Fibroblast of lung (primary cell): Measurements from ENCODE around the gene CCDC61. TPM values are rescaled to one million over a fixed set of nuclear protein-coding genes. Genes with fewer than 3 reads are reported as not detected.

Experiments used
- DNase-seq, 2 donors: peaks; one replicate each; pipeline versions ENCODE4 v3.0.0 to v3.0.0-alpha.2; 2010; ENCODE audit warnings: low read depth in 2 of 2
- H2AFZ ChIP-seq: 2 replicates; pipeline ENCODE4 v1.5.1; 2012; ENCODE audit warnings: low read length, control low read depth, inconsistent platforms
- H3K27ac ChIP-seq: 2 replicates; pipeline ENCODE4 v1.5.1; 2011; ENCODE audit warnings: low read length, control low read depth; ENCODE audit not compliant: insufficient read depth
- H3K27me3 ChIP-seq: 2 replicates; pipeline ENCODE4 v1.5.1; 2011; ENCODE audit warnings: mild to moderate bottlenecking, low read length; ENCODE audit not compliant: control insufficient read depth, insufficient read depth
- H3K36me3 ChIP-seq: 2 replicates; pipeline ENCODE4 v1.5.1; 2011; ENCODE audit warnings: low read length; ENCODE audit not compliant: control insufficient read depth, insufficient read depth
- H3K4me1 ChIP-seq: 2 replicates; pipeline ENCODE4 v1.5.1; 2011; ENCODE audit warnings: low read length; ENCODE audit not compliant: control insufficient read depth, insufficient read depth; ENCODE audit errors: extremely low read depth
- H3K4me2 ChIP-seq: 2 replicates; pipeline ENCODE4 v1.5.1; 2011; ENCODE audit warnings: low read length, control low read depth; ENCODE audit not compliant: insufficient read depth; ENCODE audit errors: extremely low read depth
- H3K4me3 ChIP-seq, 4 experiments: fragments of 200-600 bp in 1 of 4; sonication (generic) in 1 of 4; replicated peaks in 1 of 4; 2 replicates each; pipeline ENCODE4 v1.5.1; 2011 to 2016; ENCODE audit warnings: low read length in 4 of 4, low read depth in 3 of 4, mild to moderate bottlenecking in 3 of 4, control low read depth in 2 of 4, inconsistent platforms in 1 of 4, mixed read lengths in 1 of 4; ENCODE audit not compliant: insufficient read depth in 1 of 4; ENCODE audit errors: control extremely low read depth in 1 of 4
- H3K79me2 ChIP-seq: 2 replicates; pipeline ENCODE4 v1.5.1; 2012; ENCODE audit warnings: mild to moderate bottlenecking, low read length, inconsistent platforms; ENCODE audit not compliant: control insufficient read depth, insufficient read depth
- H3K9ac ChIP-seq: 2 replicates; pipeline ENCODE4 v1.5.1; 2011; ENCODE audit warnings: mild to moderate bottlenecking, low read length, control low read depth; ENCODE audit not compliant: insufficient read depth
- H3K9me3 ChIP-seq: 2 replicates; pipeline ENCODE4 v1.5.1; 2012; ENCODE audit warnings: low read depth, low read length; ENCODE audit not compliant: control insufficient read depth, insufficient read depth
- H4K20me1 ChIP-seq: 2 replicates; pipeline ENCODE4 v1.5.1; 2011; ENCODE audit warnings: low read length; ENCODE audit not compliant: control insufficient read depth, insufficient read depth; ENCODE audit errors: extremely low read depth
- CTCF ChIP-seq, 2 donors: IDR thresholded peaks in 1 of 2; conservative IDR thresholded peaks in 1 of 2; 1 replicate in 1 of 2; 2 replicates in 1 of 2; pipeline ENCODE4 v1.5.1; 2011 to 2012; ENCODE audit warnings: low read length in 2 of 2, control low read depth in 1 of 2, inconsistent platforms in 1 of 2, low read depth in 1 of 2, mild to moderate bottlenecking in 1 of 2
- EZH2 ChIP-seq: IDR thresholded peaks from 2 replicates; pipeline ENCODE4 v1.5.1; 2012; ENCODE audit warnings: low read length, control low read depth, mild to moderate bottlenecking; ENCODE audit errors: missing control alignments
- polyA plus RNA-seq, 2 donors: library from polyadenylated mRNA; depleted of rRNA in 1 of 2; stranded (reverse) in 1 of 2; unstranded in 1 of 2; fragments of >200 nt; gene quantifications; 2 replicates each; pipeline ENCODE4 v1.2.1, GENCODE V29; 2011 to 2012; ENCODE audit warnings: missing spikeins in 1 of 2
- total RNA-seq: library from RNA; depleted of rRNA; stranded (reverse); fragments of >200 nt; gene quantifications from 2 replicates; pipeline ENCODE4 v1.2.1, GENCODE V29; 2014

CCDC61 gene
- total and polyA plus RNA-seq, 2 donors (not counting 1 experiment from before 2014, with no cell fraction given): 4.5 to 8.9 TPM

DNA sequence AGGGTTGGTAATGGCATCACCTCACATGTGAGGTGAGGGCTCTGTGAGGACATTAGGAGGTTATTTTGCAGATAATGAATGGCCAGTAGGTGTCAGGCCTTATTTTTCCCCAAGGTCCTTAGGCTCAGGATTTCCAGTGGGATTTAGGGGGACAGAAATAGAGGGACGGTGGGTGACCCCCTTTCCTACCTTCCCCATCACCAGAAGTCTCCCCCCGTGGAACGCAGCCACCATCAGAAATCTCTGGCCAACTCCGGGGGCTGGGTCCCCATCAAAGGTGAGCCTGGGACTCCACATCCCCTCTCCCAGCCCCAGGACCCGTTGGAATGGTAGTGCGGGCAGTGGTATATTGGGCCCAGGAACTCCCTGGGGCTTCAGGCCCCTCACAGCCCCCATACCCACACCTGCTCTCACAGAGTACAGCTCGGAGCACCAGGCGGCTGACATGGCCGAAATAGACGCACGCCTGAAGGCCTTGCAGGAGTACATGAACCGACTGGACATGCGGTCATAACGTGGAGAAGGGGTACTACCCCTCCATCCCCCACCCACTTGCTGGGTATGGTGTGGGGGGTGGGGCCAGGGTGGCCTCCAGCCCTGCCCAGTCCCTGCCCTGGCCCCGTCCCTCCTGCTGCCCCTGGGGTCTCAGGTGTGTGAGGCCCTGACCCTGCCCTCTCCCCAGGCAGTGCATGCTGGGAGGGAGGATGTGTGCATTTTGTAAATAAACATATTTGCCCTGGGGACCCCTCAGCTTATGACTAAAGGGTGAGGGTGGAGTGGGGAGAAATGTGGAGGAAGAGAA is 22.8 kb downstream of the CCDC61 start:
- H3K9me3 ChIP-seq: no peaks in the 10 kb centered on the region
- H2AFZ ChIP-seq: no peak overlapping the region
- no peak for DNase-seq
- peaks cover 12% of the 10 kb centered on the region for H3K27me3 ChIP-seq
- no peak overlapping the region for H3K4me3 ChIP-seq
- H4K20me1 ChIP-seq: no peaks in the 10 kb centered on the region
- H3K4me1 ChIP-seq: peaks cover 5% of the 10 kb centered on the region
- no peaks in the 10 kb centered on the region for H3K79me2 ChIP-seq
- no peaks in the 10 kb centered on the region for H3K36me3 ChIP-seq
- TF ChIP-seq EZH2 (no peak), CTCF (conservative IDR thresholded peaks at IDR 0.05 in 1 of 2, IDR thresholded peaks at IDR 0.05 in 1 of 2; ENCODE audit: low read depth in 1 of 2, low read length in 2 of 2) (no peak)
- no peak overlapping the region for H3K4me2 ChIP-seq
- no peak overlapping the region for H3K27ac ChIP-seq
- no peak overlapping the region for H3K9ac ChIP-seq

GRCh38 chr19:46018729-46019251 is 23.5 kb downstream of the CCDC61 start:
- H3K4me2 ChIP-seq: no peak overlapping the region
- H3K79me2 ChIP-seq: no peaks in the 10 kb centered on the region
- DNase-seq: no peak
- TF ChIP-seq EZH2 (no peak), CTCF (conservative IDR thresholded peaks at IDR 0.05 in 1 of 2, IDR thresholded peaks at IDR 0.05 in 1 of 2; ENCODE audit: low read depth in 1 of 2, low read length in 2 of 2) (no peak)
- no peak overlapping the region for H3K27ac ChIP-seq
- no peak overlapping the region for H2AFZ ChIP-seq
- H3K9ac ChIP-seq: no peak overlapping the region
- peaks cover 5% of the 10 kb centered on the region for H3K4me1 ChIP-seq
- no peaks in the 10 kb centered on the region for H3K36me3 ChIP-seq
- peaks cover 15% of the 10 kb centered on the region for H3K27me3 ChIP-seq
- no peaks in the 10 kb centered on the region for H3K9me3 ChIP-seq
- H4K20me1 ChIP-seq: no peaks in the 10 kb centered on the region
- no peak overlapping the region for H3K4me3 ChIP-seq

DNA sequence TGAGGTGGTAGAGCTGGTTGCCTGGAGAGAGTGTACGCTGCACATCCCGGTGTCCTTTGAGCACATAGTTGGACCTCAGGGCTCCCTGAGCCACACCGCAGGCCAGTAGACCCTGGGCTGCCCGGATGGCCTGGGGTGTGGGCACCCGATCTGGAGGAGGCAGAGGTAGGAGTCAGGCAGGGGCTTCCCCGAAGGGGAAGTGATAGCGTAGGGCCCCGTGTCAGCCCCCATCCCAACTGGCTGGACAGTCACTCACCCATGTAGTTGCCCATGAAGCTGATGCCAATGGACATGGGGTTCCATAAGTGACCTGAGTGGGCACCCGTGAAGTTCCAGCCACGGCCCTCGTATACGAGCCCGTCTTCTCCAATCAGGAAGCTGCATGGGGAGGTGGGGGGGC is 24.0 kb downstream of the CCDC61 start:
- no peak overlapping the region for H3K4me2 ChIP-seq
- H3K9me3 ChIP-seq: no peaks in the 10 kb centered on the region
- H3K9ac ChIP-seq: no peak overlapping the region
- no peak for DNase-seq
- H4K20me1 ChIP-seq: no peaks in the 10 kb centered on the region
- TF ChIP-seq EZH2: no peak
- TF ChIP-seq CTCF (conservative IDR thresholded peaks at IDR 0.05 in 1 of 2, IDR thresholded peaks at IDR 0.05 in 1 of 2; ENCODE audit: low read depth in 1 of 2, low read length in 2 of 2): no peak
- H3K27me3 ChIP-seq: peaks cover 15% of the 10 kb centered on the region
- no peak overlapping the region for H2AFZ ChIP-seq
- H3K4me3 ChIP-seq: no peak overlapping the region
- no peaks in the 10 kb centered on the region for H3K79me2 ChIP-seq
- H3K27ac ChIP-seq: no peak overlapping the region
- H3K4me1 ChIP-seq: peaks cover 5% of the 10 kb centered on the region
- H3K36me3 ChIP-seq: no peaks in the 10 kb centered on the region
